ENCODE measurements around the gene MYD88.

MYD88 gene

GRCh38 chr3:38168151-38169026 lies 29.9 kb downstream of the MYD88 start:
- no peak for DNase-seq

DNA sequence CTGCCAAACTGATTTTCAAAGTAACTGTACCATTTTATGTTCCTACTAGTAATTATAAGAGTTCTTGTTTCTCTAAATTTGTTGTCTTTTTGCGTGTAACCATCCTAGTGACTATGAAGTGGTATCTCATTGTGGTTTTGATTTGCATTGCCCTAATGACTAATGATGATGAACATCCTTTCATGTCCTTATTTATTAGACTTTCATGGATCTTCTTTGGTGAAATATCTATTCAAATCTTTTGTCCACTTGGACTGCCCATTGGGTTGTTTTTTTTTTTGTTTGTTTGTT lies 30.5 kb downstream of the MYD88 start:
- no peak for DNase-seq

- no peak for DNase-seq
These were observed 32.3 kb downstream of the MYD88 start for GRCh38 chr3:38170722-38171121.

DNA sequence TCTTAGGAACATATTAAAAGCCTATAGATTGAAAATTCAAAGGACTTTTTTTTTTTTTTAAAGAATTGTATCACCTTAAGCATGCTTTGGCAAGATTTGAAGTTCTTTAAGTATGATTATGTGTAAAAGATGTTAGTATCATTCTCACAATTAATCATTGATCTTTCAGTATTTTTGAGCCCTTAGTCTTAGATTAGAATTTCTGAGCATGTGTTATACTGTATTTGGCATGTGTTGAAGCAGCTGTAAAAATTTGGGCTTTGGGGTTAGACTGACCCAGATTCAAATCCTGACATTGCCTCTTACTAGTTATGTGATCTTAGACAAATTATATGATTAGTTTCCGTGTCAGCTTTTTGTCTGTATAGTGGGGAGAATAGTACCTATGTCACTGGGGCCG lies 33.2 kb downstream of the MYD88 start:
- DNase-seq = no peak

DNA sequence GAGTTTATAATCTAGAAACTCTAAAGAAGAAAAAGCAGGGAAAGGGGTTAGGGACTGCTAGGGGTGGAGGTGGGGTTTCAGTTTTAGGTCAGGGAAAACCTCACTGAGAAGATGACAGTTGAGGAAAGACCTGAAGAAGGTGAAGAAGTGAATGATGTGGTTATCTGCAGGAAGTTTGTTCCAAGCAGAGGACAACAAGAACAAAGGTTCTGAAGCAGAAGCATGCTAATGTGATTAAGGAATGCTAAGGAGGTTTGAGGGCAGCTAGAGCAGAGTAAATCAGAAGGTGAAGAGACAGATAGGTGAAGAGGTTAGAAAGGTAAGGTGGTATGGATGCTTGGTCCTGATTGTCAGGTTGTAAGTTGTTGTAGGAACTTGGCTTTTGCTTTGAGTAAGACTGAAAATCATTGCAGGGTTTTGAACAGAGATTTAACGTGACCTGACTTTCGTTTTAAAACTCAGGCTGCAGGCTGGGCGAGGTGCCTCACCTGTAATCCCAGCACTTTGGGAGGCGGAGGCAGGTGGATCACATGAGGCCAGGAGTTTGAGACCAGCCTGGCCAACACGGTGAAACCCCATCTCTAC lies 35.5 kb downstream of the MYD88 start:
- DNase-seq = no peak

GRCh38 chr3:38177181-38177580 lies 38.7 kb downstream of the MYD88 start:
- no peak for DNase-seq

- DNase-seq = no peak
These were observed 48.3 kb downstream of the MYD88 start for GRCh38 chr3:38186781-38187180.

DNA sequence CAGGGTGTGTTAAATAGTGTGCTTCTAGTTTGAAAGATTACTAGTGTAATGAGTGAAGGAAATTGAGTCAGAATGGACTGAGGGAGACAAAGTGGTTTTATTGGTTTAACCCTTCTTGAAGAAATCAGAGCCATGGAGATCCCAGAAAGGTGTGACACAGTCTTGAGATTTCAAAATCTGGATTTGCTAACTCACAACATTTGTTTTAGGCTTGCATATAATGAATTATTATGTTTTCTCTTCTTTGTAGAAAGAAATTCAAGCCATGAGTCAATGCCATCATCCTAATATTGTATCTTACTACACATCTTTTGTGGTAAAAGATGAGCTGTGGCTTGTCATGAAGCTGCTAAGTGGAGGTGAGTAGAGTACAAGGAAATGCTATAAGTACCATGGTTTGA lies 52.0 kb downstream of the MYD88 start:
- DNase-seq = no peak
